ENCODE results near the gene BRMS1L. TPM values are rescaled to one million over a fixed set of nuclear protein-coding genes. Genes with fewer than 3 reads are reported as not detected.

Gene BRMS1L
- polyA plus RNA-seq, 1 donor (not counting 4 experiments of a cell fraction or from before 2014, with no cell fraction given), result 12.0 TPM

DNA sequence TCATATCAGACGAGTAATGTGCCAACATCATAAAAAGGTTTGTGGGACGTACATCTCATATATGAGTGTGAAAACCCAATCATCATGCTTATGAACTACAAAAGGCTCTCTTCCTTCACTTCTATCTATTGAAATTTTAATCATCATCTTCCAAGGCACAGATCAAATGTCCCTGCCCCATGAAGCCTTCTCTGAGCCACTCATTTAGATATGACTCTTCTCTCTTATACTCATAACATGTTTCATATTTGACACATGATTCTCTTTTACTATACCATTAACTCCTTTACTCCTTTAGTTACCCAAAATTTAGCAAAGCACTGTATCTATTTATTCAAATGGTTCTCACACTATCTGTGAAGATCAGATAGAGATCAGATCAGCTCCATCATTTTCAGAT is 39.3 kb upstream of the BRMS1L start:
- no peak for DNase-seq (ENCODE audit: low read depth, low spot score)

GRCh38 chr14:35789651-35790050 is 36.5 kb upstream of the BRMS1L start:
- H4K20me1 ChIP-seq (ENCODE audit: control insufficient read depth, extremely low read depth, insufficient read depth, low read length), result no peaks in the 10 kb centered on the region
- no peak for TF ChIP-seq CTCF (optimal IDR thresholded peaks at IDR 0.05 in 1 of 3, IDR thresholded peaks at IDR 0.05 in 1 of 3, conservative IDR thresholded peaks at IDR 0.05 in 1 of 3; ENCODE audit: extremely low read depth in 1 of 3, insufficient read depth in 2 of 3, low read length in 3 of 3)
- TF ChIP-seq EZH2 (IDR thresholded peaks at IDR 0.05; ENCODE audit: low read length), result no peak
- H3K36me3 ChIP-seq (ENCODE audit: control insufficient read depth in 2 of 2, extremely low read depth in 1 of 2, insufficient read depth in 2 of 2, low read length in 2 of 2), result no peaks in the 10 kb centered on the region
- H3K4me1 ChIP-seq (ENCODE audit: control insufficient read depth, extremely low read depth, insufficient read depth, low read length), result no peaks in the 10 kb centered on the region
- no peak overlapping the region for H3K27ac ChIP-seq (ENCODE audit: control insufficient read depth, insufficient read depth, low read length)
- H3K4me3 ChIP-seq (ENCODE audit: control insufficient read depth in 2 of 3, extremely low read depth in 1 of 3, insufficient read depth in 2 of 3, low read depth in 1 of 3, low read length in 3 of 3), result no peak overlapping the region
- no peak overlapping the region for H3K4me2 ChIP-seq (ENCODE audit: control insufficient read depth, extremely low read depth, insufficient read depth, low read depth, low read length)
- no peak for FAIRE-seq
- dilution Hi-C loops (cut with MboI; ENCODE audit: extremely low pct_ligation_motif_present, low sequenced_read_pairs), result no loop called here
- no peaks in the 10 kb centered on the region for H3K9me3 ChIP-seq (ENCODE audit: control insufficient read depth, low read depth, low read length)
- no peaks in the 10 kb centered on the region for H3K9me1 ChIP-seq (ENCODE audit: control insufficient read depth, extremely low read depth, insufficient read depth, low read length)
- no peaks in the 10 kb centered on the region for H3K27me3 ChIP-seq (ENCODE audit: control insufficient read depth, extremely low read depth, insufficient read depth, low read length)
- peaks cover 3% of the 10 kb centered on the region for H3K79me2 ChIP-seq (ENCODE audit: control insufficient read depth, insufficient read depth, low read length)
- no peak overlapping the region for H2AFZ ChIP-seq (ENCODE audit: control insufficient read depth, low read length)
- DNase-seq (ENCODE audit: low read depth, low spot score), result no peak
- no peak overlapping the region for H3K9ac ChIP-seq (ENCODE audit: control insufficient read depth, extremely low read depth, insufficient read depth, low read length)

More for the DNA sequence above, 39.3 kb upstream of the BRMS1L start:
- Histone ChIP-seq H3K9ac (ENCODE audit: control insufficient read depth, extremely low read depth, insufficient read depth, low read length) (no peak overlapping the region), H3K9me1 (ENCODE audit: control insufficient read depth, extremely low read depth, insufficient read depth, low read length) (no peaks in the 10 kb centered on the region), H3K4me2 (ENCODE audit: control insufficient read depth, extremely low read depth, insufficient read depth, low read depth, low read length) (no peak overlapping the region), H3K36me3 (ENCODE audit: control insufficient read depth in 2 of 2, extremely low read depth in 1 of 2, insufficient read depth in 2 of 2, low read length in 2 of 2) (no peaks in the 10 kb centered on the region), H2AFZ (ENCODE audit: control insufficient read depth, low read length) (no peak overlapping the region), H3K9me3 (ENCODE audit: control insufficient read depth, low read depth, low read length) (no peaks in the 10 kb centered on the region), H3K4me3 (ENCODE audit: control insufficient read depth in 2 of 3, extremely low read depth in 1 of 3, insufficient read depth in 2 of 3, low read depth in 1 of 3, low read length in 3 of 3) (no peak overlapping the region), H4K20me1 (ENCODE audit: control insufficient read depth, extremely low read depth, insufficient read depth, low read length) (no peaks in the 10 kb centered on the region), H3K27me3 (ENCODE audit: control insufficient read depth, extremely low read depth, insufficient read depth, low read length) (no peaks in the 10 kb centered on the region), H3K79me2 (ENCODE audit: control insufficient read depth, insufficient read depth, low read length) (peaks cover 9% of the 10 kb centered on the region), H3K27ac (ENCODE audit: control insufficient read depth, insufficient read depth, low read length) (no peak overlapping the region), H3K4me1 (ENCODE audit: control insufficient read depth, extremely low read depth, insufficient read depth, low read length) (no peaks in the 10 kb centered on the region)
- no peak for TF ChIP-seq CTCF (optimal IDR thresholded peaks at IDR 0.05 in 1 of 3, IDR thresholded peaks at IDR 0.05 in 1 of 3, conservative IDR thresholded peaks at IDR 0.05 in 1 of 3; ENCODE audit: extremely low read depth in 1 of 3, insufficient read depth in 2 of 3, low read length in 3 of 3)
- no peak for TF ChIP-seq EZH2 (IDR thresholded peaks at IDR 0.05; ENCODE audit: low read length)
- dilution Hi-C loops (cut with MboI; ENCODE audit: extremely low pct_ligation_motif_present, low sequenced_read_pairs), result no loop called here
- FAIRE-seq, result no peak
